ENCODE measurements around the gene SCGB1C1.

The SCGB1C1 gene

DNA sequence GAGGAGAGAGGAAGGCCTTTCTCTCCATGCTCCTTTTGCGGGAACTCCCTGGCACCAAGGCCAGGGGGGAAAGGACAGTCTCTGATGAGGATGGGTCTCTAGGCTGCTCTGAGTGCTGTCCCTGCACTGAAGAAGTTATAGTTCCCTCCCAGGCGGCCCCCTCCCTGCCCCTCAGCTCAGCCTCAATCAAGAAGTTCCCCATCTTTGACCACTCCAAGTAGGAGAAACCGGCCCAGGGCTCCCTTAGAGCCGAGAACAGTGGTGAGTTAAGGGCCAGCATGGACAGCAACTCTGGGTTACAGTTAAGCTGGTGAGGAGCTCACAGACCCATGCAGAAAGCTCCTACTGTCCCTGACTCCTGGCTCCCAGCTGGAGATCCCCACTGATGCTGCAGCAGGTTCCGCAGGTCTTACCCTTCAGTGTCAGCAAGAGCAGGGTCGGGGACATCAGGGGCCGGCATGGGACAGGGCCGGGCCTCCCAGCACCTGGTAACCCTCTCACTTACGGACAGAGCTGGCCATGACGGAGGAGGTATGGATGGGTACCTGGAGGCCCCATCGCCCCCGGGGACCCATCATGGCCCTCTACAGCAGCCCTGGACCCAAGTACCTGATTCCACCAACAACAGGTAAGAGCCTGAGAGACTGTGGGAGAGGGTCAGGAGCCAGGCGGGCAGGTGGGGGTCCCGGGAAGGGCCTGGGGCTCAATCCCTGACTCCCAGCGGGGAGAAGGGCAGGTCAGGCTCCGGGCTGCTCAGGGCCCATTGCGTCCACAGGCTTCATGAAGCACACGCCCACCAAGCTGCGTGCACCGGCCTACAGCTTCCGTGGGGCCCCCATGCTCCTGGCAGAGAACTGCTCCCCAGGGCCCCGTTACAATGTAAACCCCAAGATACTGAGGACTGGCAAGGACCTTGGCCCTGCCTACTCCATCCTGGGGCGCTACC lies 4.2 kb downstream of the SCGB1C1 start:
- no peak for DNase-seq
- 96% methylated on average over 19 of the region's 23 CpGs for WGBS (ENCODE audit: insufficient coverage)
- Histone ChIP-seq H3K27me3 (replicated peaks in 2 of 5; ENCODE audit: control insufficient read depth in 4 of 5, insufficient read depth in 5 of 5, low read length in 4 of 5) (no peaks in the 10 kb centered on the region), H3K9me3 (ENCODE audit: control extremely low read depth in 1 of 5, control insufficient read depth in 4 of 5, insufficient read depth in 2 of 5, low read depth in 1 of 5, low read length in 4 of 5) (no peaks in the 10 kb centered on the region), H3K4me3 (ENCODE audit: control insufficient read depth in 1 of 7, extremely low read depth in 1 of 7, insufficient read depth in 4 of 7, low read depth in 2 of 7, low read length in 6 of 7) (no peak overlapping the region), H3K27ac (ENCODE audit: insufficient read depth in 1 of 2, low read depth in 1 of 2, low read length in 2 of 2, poor library complexity in 1 of 2, severe bottlenecking in 2 of 2) (no peak overlapping the region), H3K36me3 (ENCODE audit: control insufficient read depth in 4 of 4, insufficient read depth in 4 of 4, low read length in 3 of 4) (peaks cover 0 to 6% (median 3%) of the 10 kb centered on the region in 4 experiments), H3K4me1 (ENCODE audit: control extremely low read depth in 1 of 4, control insufficient read depth in 4 of 4, insufficient read depth in 4 of 4, low read length in 3 of 4) (peaks cover 0 to 16% (median 9%) of the 10 kb centered on the region in 4 experiments)
- CTCF ChIA-PET: interaction anchor here (0.8 to 1.1 kb wide), 2 partner anchors 41 to 53 kb away, joined by 3 read pairs; no protein-coding TSS in a partner anchor
- POLR2A ChIA-PET: no interaction called here

DNA sequence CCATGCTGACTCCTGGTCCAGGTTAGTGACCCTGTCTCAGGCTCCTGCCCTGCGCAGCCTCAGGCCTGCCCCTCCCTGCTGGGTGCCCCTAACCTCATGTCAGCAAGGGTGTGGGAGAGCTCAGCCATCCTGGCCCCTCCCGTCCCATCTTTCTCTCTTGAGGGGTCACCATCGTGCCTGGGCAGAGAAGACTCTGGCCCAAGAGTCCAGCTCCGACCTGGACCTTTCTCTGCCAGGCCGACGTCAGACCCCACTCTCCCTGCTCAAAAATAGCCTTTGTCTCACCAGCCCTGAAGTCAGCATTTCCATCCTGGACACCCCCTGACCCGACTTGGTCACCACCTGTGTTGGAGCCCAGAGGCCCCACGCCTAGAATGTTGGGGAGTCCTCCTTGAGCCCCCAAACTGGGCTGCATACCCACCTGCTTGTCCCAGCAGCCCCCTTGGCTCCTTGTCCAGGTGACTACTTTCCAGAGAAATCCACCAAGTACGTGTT lies 4.9 kb downstream of the SCGB1C1 start:
- no peaks in the 10 kb centered on the region for H3K9me3 ChIP-seq (ENCODE audit: control extremely low read depth in 1 of 5, control insufficient read depth in 4 of 5, insufficient read depth in 2 of 5, low read depth in 1 of 5, low read length in 4 of 5)
- peaks cover 3 to 21% (median 16%) of the 10 kb centered on the region in 4 experiments for H3K4me1 ChIP-seq (ENCODE audit: control extremely low read depth in 1 of 4, control insufficient read depth in 4 of 4, insufficient read depth in 4 of 4, low read length in 3 of 4)
- POLR2A ChIA-PET: no interaction called here
- no peak overlapping the region for H3K27ac ChIP-seq (ENCODE audit: insufficient read depth in 1 of 2, low read depth in 1 of 2, low read length in 2 of 2, poor library complexity in 1 of 2, severe bottlenecking in 2 of 2)
- WGBS (ENCODE audit: insufficient coverage): 94% methylated on average over 9 of the region's 9 CpGs
- CTCF ChIA-PET: no interaction called here
- peaks cover 0 to 6% (median 3%) of the 10 kb centered on the region in 4 experiments for H3K36me3 ChIP-seq (ENCODE audit: control insufficient read depth in 4 of 4, insufficient read depth in 4 of 4, low read length in 3 of 4)
- H3K27me3 ChIP-seq (replicated peaks in 2 of 5; ENCODE audit: control insufficient read depth in 4 of 5, insufficient read depth in 5 of 5, low read length in 4 of 5): no peaks in the 10 kb centered on the region
- DNase-seq: no peak
- no peak overlapping the region for H3K4me3 ChIP-seq (ENCODE audit: control insufficient read depth in 1 of 7, extremely low read depth in 1 of 7, insufficient read depth in 4 of 7, low read depth in 2 of 7, low read length in 6 of 7)

DNA sequence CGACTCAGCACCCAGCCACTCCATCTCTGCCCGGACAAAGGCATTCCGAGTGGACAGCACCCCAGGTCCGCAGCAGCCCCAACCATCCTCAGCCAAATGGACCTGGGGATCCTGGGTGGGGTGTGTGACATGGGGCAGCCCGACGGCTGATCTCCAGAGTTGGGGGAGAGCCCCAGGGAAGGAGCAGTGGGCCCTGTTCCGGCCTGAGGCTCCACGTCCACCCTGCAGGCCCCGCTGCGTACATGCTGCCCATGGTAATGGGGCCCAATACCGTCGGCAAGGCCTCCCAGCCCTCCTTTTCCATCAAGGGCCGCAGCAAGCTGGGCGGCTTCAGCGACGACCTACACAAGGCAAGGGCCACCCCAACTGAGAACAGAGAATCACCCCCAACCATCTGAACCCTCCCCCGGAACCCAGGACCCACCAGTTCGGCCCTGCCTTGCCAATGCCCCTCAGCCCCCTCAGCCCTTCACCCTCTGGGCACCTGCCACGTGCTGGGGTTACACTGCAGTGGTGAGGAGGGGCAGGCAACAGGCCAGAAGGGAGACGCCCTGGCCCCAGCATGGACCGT lies 5.4 kb downstream of the SCGB1C1 start:
- POLR2A ChIA-PET: no interaction called here

DNA sequence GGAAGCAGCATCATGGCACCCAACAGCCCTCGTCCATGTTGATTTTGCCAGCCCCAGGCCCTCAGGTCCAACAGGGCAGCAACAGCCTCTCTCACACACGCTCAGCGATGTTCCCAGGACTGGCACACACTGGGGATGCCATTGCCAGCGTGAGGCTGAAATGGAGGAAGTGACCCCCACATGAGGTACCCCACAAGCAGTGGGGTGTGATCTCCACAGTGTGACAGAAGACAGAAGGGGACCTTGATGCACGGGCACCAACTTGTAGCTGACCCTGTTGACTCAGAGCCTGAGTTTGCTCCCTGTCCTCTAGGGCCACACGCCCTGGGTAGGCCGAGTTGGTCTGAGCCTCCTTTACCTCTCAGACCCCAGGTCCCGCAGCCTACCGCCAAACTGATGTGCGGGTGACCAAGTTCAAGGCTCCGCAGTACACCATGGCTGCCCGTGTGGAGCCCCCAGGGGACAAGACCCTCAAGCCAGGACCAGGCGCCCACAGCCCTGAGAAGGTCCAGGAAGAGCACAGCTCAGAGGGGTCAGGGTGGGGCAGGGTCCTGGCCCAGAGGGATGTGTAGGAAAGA lies 6.2 kb downstream of the SCGB1C1 start:
- DNase-seq: no peak
- H3K27me3 ChIP-seq (replicated peaks in 2 of 5; ENCODE audit: control insufficient read depth in 4 of 5, insufficient read depth in 5 of 5, low read length in 4 of 5): no peaks in the 10 kb centered on the region
- no peak overlapping the region for H3K27ac ChIP-seq (ENCODE audit: insufficient read depth in 1 of 2, low read depth in 1 of 2, low read length in 2 of 2, poor library complexity in 1 of 2, severe bottlenecking in 2 of 2)
- ChIA-PET POLR2A (no interaction called here), CTCF (interaction anchor here (1.5 to 1.6 kb wide), 2 partner anchors 59 to 250 kb away, joined by 3 to 4 read pairs; no protein-coding TSS in a partner anchor)
- H3K4me1 ChIP-seq (ENCODE audit: control extremely low read depth in 1 of 4, control insufficient read depth in 4 of 4, insufficient read depth in 4 of 4, low read length in 3 of 4): peaks cover 8 to 34% (median 28%) of the 10 kb centered on the region in 4 experiments
- 93% methylated on average over 13 of the region's 13 CpGs for WGBS (ENCODE audit: insufficient coverage)
- no peak overlapping the region for H3K4me3 ChIP-seq (ENCODE audit: control insufficient read depth in 1 of 7, extremely low read depth in 1 of 7, insufficient read depth in 4 of 7, low read depth in 2 of 7, low read length in 6 of 7)
- H3K36me3 ChIP-seq (ENCODE audit: control insufficient read depth in 4 of 4, insufficient read depth in 4 of 4, low read length in 3 of 4): peaks cover 0 to 15% (median 7%) of the 10 kb centered on the region in 4 experiments
- H3K9me3 ChIP-seq (ENCODE audit: control extremely low read depth in 1 of 5, control insufficient read depth in 4 of 5, insufficient read depth in 2 of 5, low read depth in 1 of 5, low read length in 4 of 5): no peaks in the 10 kb centered on the region

More for the DNA sequence above, 5.4 kb downstream of the SCGB1C1 start:
- Histone ChIP-seq H3K27me3 (replicated peaks in 2 of 5; ENCODE audit: control insufficient read depth in 4 of 5, insufficient read depth in 5 of 5, low read length in 4 of 5) (no peaks in the 10 kb centered on the region), H3K27ac (ENCODE audit: insufficient read depth in 1 of 2, low read depth in 1 of 2, low read length in 2 of 2, poor library complexity in 1 of 2, severe bottlenecking in 2 of 2) (no peak overlapping the region), H3K9me3 (ENCODE audit: control extremely low read depth in 1 of 5, control insufficient read depth in 4 of 5, insufficient read depth in 2 of 5, low read depth in 1 of 5, low read length in 4 of 5) (no peaks in the 10 kb centered on the region), H3K4me1 (ENCODE audit: control extremely low read depth in 1 of 4, control insufficient read depth in 4 of 4, insufficient read depth in 4 of 4, low read length in 3 of 4) (peaks cover 8 to 26% (median 21%) of the 10 kb centered on the region in 4 experiments), H3K4me3 (ENCODE audit: control insufficient read depth in 1 of 7, extremely low read depth in 1 of 7, insufficient read depth in 4 of 7, low read depth in 2 of 7, low read length in 6 of 7) (no peak overlapping the region), H3K36me3 (ENCODE audit: control insufficient read depth in 4 of 4, insufficient read depth in 4 of 4, low read length in 3 of 4) (peaks cover 0 to 7% (median 4%) of the 10 kb centered on the region in 4 experiments)
- CTCF ChIA-PET: interaction anchor here (1.6 kb wide), 1 partner anchor 60 kb away, joined by 4 read pairs; no protein-coding TSS in a partner anchor
- no peak for DNase-seq
- over 99% methylated on average over 17 of the region's 21 CpGs for WGBS (ENCODE audit: insufficient coverage)

DNA sequence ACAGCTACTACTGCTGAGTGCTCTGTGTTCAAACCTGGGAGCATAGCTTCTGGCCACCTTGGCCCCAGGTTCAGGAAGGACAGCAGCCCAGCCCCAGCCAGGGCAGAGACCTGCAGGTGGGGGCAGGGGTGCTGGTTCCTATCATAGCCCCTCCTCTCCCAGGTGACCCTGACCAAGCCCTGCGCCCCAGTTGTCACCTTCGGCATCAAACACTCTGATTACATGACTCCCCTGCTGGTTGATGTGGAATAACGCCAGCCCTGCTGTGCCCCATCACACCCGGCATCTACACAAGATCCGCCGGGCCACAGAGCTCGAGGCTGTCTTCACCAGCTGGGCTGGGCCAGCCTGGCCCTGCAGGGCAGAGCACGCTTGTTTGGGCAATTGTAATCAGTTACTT lies 6.9 kb downstream of the SCGB1C1 start:
- Histone ChIP-seq H3K4me3 (ENCODE audit: control insufficient read depth in 1 of 7, extremely low read depth in 1 of 7, insufficient read depth in 4 of 7, low read depth in 2 of 7, low read length in 6 of 7) (no peak overlapping the region), H3K27me3 (replicated peaks in 2 of 5; ENCODE audit: control insufficient read depth in 4 of 5, insufficient read depth in 5 of 5, low read length in 4 of 5) (no peaks in the 10 kb centered on the region), H3K36me3 (ENCODE audit: control insufficient read depth in 4 of 4, insufficient read depth in 4 of 4, low read length in 3 of 4) (peaks cover 0 to 21% (median 12%) of the 10 kb centered on the region in 4 experiments), H3K4me1 (ENCODE audit: control extremely low read depth in 1 of 4, control insufficient read depth in 4 of 4, insufficient read depth in 4 of 4, low read length in 3 of 4) (peaks cover 8 to 38% (median 30%) of the 10 kb centered on the region in 4 experiments), H3K9me3 (ENCODE audit: control extremely low read depth in 1 of 5, control insufficient read depth in 4 of 5, insufficient read depth in 2 of 5, low read depth in 1 of 5, low read length in 4 of 5) (no peaks in the 10 kb centered on the region), H3K27ac (ENCODE audit: insufficient read depth in 1 of 2, low read depth in 1 of 2, low read length in 2 of 2, poor library complexity in 1 of 2, severe bottlenecking in 2 of 2) (no peak overlapping the region)
- ChIA-PET CTCF (interaction anchor here (1.5 to 1.6 kb wide), 2 partner anchors 59 to 249 kb away, joined by 3 to 4 read pairs; no protein-coding TSS in a partner anchor), POLR2A (no interaction called here)
- DNase-seq: no peak
- 98% methylated on average over 5 of the region's 8 CpGs for WGBS (ENCODE audit: insufficient coverage)

DNA sequence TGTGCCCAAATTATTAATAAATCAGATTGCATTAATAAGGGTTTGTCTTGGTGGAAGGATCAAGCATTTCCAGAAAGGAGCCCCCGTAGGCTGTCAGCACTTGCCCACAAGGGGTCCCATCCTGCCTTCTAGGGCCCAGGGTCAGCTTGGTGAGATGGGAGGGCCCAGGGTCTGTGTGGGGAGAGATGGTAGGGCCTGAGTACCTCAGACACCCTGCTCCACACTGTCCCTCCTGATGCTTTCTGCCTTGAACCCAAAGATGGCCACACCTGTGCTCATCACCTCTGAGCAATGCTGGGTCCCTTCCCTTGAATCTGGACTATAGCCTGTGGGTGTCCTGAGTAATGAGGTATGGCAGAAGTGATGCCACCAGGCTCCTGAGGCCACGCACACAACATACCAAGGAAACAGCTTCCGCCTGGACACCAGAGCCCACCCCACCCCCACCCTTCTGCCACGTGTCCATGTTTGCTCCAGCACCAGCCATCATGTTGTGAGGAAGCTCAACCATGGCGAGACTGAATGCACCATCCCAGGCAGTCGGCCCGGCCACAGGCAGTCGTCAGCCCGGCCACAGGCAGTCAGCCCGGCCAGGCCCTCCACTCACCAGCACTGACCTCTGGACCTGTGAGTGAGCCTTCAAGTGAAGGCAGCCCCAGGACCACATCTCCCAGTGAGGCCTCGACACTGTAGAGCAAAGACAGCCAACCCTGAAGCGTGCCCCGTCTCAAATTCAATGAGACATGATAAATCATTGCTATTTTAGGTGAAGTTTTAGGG lies 7.5 kb downstream of the SCGB1C1 start:
- Histone ChIP-seq H3K4me1 (ENCODE audit: control extremely low read depth in 1 of 4, control insufficient read depth in 4 of 4, insufficient read depth in 4 of 4, low read length in 3 of 4) (peaks cover 8 to 39% (median 31%) of the 10 kb centered on the region in 4 experiments), H3K27me3 (replicated peaks in 2 of 5; ENCODE audit: control insufficient read depth in 4 of 5, insufficient read depth in 5 of 5, low read length in 4 of 5) (no peaks in the 10 kb centered on the region), H3K4me3 (ENCODE audit: control insufficient read depth in 1 of 7, extremely low read depth in 1 of 7, insufficient read depth in 4 of 7, low read depth in 2 of 7, low read length in 6 of 7) (no peak overlapping the region), H3K9me3 (ENCODE audit: control extremely low read depth in 1 of 5, control insufficient read depth in 4 of 5, insufficient read depth in 2 of 5, low read depth in 1 of 5, low read length in 4 of 5) (no peaks in the 10 kb centered on the region), H3K36me3 (ENCODE audit: control insufficient read depth in 4 of 4, insufficient read depth in 4 of 4, low read length in 3 of 4) (peaks cover 2 to 28% (median 17%) of the 10 kb centered on the region in 4 experiments), H3K27ac (ENCODE audit: insufficient read depth in 1 of 2, low read depth in 1 of 2, low read length in 2 of 2, poor library complexity in 1 of 2, severe bottlenecking in 2 of 2) (no peak overlapping the region)
- POLR2A ChIA-PET: no interaction called here
- CTCF ChIA-PET: interaction anchor here (0.6 to 1.5 kb wide), 2 partner anchors 249 to 384 kb away, joined by 3 read pairs; no protein-coding TSS in a partner anchor
- 98% methylated on average over 10 of the region's 13 CpGs for WGBS (ENCODE audit: insufficient coverage)
- DNase-seq: no peak

Measured in common myeloid progenitor, CD34-positive (primary cell).